T-helper 2 cell (primary cell): ENCODE results near the gene REM1.

Experiments used
- DNase-seq, 5 experiments: peaks; one replicate each; pipeline versions ENCODE4 v3.0.0 to v3.0.0-alpha.2; 2012 to 2022

REM1 gene

GRCh38 chr20:31523361-31524283, 48.5 kb downstream of the REM1 start:
- DNase-seq: no peak

- DNase-seq: no peak
These were observed 52.2 kb downstream of the REM1 start for GRCh38 chr20:31527266-31527665.
